HG02943 (cell line): ENCODE data around the gene PDE4D.

Experiments
- ATAC-seq: cut with Tn5 transposase; IDR thresholded peaks from one replicate; pipeline ENCODE4 v1.9.1; 2021; ENCODE audit warnings: mild to moderate bottlenecking, low read depth, moderate library complexity; ENCODE audit not compliant: unreplicated experiment

Gene PDE4D

DNA sequence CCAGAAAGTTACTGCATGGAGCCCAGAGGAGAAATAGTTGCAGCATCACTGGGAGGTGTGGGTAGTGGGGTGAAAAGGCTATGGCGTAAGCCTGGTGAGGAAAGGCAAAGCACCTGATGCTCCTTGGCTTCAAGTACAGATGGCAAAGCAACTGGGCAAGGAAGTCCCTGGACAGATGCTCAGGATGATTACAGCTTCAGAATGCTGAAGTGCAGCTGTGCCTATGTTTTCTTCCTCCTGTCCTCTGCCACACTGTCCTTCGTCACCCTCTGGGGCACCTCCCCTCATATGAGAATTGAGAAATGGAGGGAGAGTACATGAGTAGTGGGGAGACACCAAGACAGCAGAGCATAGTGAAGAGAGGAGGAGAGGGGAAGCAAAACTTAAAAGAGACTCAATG, 328.0 kb downstream of the PDE4D start:
- no peak for ATAC-seq

DNA sequence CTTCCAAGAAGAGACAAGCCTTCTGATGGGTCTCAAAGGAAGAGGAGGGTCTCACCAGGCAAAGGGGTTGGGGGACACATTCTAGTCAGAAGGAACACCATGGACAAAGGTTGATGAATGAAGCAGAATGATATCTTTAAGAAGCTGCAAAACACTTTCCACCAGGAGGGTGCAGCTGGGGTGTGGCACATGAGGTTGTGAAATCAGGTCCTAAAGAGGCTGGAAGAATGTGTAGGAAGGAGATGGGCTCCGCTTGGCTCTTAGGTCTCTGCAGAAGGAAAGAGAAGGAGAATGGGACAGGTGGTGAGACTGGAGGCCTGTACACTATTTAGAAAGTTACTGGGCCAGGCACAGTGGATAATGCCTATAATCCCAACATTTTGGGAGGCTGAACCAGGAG, 328.6 kb downstream of the PDE4D start:
- no peak for ATAC-seq

DNA sequence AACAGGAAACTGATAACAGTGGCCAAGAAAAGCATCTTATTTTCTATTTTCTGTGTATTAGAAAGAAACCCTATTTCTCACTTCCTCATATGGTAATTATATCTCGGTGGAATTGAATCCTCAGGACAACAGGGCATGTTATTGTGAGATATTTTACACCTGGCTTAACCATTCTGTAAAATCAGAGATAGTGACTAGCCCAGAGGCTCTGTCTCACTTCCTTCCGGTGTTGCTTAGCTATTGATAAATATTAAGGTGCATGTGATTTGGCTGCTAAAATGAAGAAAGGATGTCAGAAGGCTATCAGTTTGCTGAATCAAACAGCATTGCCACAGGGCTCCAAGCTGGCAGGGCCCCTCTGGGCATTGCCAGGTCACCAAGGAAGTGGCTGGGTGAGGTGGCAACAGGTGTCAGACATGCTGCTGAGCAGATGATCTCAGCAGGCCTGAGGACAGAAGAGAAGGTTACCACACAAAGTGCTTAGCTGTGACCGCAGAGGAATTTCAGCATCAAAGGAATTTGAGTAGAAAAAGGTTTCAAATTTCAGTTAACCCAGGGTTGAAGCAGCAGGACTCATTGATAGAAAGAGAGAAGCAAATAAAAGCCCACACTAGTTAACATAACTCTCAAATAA, 330.7 kb downstream of the PDE4D start:
- peak; percentile 96 for ATAC-seq

DNA sequence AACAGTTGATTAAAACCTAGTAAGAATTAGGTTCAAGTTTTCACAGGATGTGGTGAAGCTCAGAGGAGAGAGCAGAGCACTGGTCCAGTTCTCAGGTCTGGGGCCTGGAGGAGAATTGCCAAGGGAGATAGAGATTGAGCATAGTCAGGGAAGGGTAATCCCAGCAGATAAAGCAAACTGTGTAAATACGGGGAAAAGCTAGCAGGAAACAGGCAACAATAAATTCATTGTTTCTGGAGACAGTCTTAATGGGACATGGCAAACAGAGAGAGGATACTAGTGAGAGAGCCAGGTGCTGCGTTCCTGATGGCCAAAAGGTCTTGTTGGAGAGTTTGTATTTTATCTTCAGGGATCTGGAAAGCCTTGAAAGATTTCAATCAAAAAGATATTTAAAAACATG, 333.0 kb downstream of the PDE4D start:
- ATAC-seq, result no peak

DNA sequence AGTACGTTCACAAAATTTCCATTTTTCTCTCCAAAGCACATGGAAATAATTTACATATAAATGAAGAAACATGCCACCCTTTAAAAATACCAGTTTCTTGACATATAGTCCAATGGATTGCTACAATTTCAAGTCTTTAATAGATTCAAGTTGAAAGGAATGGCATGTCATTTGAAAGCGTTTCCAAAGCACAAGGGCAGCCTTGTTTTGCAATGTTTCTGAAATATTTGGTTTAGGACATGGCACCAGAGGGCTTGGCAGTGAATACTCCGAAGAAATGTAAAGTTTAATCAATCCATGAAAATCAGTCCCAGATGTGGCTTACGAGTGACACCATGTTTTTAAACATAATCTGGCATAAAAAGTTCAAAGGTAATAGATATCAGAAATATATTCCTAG, 333.7 kb downstream of the PDE4D start:
- ATAC-seq, result no peak

DNA sequence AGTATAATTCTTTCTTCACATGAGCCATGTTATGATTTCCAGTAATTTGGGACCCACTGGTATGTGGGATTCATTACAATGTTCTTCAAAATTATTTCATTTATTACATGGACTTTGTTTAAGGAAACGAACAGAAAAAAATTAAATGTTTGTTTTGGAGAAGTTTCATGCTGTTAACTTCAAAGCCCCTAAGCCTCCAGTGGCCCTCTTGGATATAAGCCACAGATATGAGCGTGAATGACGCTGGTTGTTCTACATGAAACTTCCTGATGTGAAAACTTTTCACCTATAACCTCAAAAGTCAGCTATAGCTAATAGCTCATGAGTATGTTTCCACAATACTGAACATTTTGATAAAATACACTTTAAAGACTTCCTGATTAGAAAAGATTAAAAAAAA, 334.2 kb downstream of the PDE4D start:
- no peak for ATAC-seq

DNA sequence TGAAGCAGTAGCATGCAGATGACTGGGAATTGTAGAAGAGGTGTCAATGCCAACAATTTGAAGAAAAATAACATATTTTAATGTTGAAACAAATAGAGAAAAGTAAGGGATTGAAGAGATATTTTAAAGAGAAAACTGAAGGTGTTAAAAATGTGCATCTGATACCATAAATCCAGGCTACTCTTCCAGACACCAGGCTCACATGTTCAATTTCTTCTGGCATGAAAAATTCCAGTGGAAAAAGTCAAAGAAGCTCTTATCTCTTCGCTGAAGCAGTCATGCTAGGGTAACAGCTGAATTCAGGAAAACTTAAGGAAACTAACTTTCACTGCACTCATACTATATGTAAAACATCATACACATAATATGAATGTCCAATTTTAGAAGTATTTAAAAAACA, 335.0 kb downstream of the PDE4D start:
- ATAC-seq, result no peak

DNA sequence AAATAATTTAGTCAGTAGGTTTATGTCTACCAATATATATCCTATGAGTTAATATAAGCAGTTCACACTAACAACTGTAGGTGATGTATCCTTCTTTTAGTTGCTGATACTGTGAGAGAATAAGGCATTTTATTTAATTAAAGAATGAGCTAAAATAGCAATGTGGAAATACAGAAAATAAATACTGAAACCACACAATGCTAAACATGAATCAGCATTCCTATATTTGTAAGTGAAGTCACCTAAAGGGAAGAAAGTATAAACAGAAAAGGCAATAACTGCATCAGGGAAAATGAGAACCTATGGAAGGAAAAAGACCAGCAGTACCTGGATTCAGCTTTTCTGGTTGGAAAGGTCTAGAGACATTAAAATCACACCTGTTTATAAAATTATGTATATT, 336.0 kb downstream of the PDE4D start:
- no peak for ATAC-seq

DNA sequence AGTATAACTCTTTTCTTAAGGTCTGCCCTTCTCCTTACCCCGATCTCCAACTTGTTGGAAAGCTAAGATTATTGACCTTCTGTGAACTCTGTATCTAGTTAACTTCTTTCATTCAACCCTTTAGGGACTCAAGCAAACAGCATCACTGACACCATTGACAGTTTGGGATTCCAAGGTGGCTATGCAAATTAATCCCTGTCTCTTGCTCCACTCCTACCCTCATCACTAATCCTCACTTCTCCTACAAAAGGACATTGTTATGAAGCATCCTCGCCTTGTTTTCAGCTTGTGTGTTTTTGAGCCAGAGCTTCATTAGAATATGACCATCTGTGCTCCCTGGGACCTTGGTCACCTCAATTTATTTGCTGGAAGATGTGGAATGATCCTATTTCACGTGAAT, 337.9 kb downstream of the PDE4D start:
- ATAC-seq, result no peak

DNA sequence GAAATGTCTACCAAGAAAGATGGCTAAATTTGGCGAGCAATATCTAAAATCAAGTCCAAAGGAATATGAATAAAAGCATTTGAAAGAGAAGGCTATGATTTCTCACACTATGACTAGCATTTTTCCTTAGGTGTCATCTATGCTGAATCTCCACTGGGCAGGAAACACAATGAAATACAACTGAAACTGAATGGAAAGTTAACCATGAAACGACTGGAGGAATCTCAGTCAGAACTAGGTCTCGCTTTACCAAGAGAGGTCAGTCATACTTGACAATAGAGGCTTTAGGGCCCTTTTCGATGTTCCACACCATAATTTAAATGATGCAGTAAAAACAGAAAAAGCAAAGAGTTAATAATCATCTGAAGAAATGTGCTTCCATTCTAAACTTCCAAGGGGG, 339.0 kb downstream of the PDE4D start:
- no peak for ATAC-seq

DNA sequence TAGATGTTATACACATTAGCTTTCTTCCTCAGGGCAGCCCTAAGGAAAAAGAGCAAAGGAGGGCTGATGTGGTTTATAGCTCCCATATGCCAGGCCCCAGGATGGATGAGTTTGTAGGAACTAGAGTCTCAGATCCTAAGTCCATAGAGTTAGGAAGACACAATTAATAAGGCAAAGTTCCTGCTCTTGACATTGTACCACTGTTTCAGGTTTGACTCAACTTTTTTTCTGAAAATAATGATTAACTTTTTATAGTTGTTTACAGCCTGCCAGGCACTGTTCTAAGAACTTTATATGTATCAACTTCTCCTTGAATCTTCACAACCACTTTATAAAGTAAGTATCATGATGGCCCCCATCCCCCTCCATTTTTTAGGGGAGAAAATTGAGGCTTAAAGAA, 339.5 kb downstream of the PDE4D start:
- no peak for ATAC-seq

DNA sequence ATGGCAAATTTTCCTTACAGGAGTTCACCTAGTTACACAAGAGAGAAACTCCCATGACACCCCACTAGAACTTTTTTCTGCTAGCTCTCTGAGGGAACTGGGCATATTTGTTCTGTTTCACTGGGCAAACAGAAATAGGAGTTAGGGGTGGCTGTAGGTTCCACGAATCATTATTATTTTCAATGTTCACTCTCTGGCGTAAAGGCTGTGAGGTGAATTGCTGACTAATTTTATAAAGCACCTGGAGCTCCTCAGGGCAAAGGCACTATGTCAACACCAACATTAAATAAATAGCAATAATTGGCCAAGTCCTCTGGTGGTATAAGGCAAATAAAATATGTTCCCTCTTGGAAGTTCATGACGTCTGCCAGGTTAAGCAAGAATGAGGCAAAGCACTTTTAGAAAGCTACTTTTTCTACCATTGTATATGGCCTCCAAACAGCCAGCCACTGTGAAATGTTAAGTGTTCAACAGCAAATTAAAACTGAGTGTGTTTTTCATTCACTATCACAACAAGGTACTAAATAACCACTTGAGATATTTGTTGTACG, 344.6 kb downstream of the PDE4D start:
- ATAC-seq, result no peak

DNA sequence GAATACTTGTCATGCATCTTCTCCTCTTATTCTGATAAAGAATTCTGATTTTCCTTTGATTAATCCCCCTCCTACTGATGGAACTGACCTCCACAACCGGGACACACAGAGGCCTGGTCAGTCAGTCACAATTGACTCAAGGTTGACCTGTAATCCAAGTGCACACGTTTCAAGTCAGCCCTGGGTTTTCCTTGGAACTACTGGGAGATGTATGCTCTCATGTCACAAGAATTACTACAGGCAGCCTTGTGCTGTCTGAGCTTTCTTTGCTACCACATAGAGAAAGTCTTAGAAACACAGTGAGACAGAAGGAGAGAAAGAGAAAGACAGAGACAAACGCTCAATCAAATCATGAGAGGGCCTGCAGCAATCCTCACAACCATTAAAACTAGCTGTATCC, 345.8 kb downstream of the PDE4D start:
- no peak for ATAC-seq

DNA sequence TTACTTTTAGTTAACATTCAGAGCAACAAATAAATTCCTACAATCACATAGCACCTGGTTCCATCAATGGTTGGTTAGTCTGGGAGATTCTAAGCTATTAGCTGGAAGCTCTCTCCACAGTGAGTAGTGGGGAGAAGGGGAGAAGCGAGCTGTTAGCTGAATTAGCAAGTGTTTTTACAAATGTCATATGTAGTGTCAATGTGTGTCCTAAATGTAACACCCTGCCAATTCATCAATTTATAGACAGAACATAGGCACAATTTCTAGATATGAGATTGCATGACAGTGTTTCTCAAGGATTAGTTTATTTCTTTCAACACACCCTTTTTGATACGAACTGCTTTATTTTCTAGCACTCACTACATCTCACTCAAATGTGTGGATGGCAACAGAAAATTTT, 349.0 kb downstream of the PDE4D start:
- no peak for ATAC-seq

DNA sequence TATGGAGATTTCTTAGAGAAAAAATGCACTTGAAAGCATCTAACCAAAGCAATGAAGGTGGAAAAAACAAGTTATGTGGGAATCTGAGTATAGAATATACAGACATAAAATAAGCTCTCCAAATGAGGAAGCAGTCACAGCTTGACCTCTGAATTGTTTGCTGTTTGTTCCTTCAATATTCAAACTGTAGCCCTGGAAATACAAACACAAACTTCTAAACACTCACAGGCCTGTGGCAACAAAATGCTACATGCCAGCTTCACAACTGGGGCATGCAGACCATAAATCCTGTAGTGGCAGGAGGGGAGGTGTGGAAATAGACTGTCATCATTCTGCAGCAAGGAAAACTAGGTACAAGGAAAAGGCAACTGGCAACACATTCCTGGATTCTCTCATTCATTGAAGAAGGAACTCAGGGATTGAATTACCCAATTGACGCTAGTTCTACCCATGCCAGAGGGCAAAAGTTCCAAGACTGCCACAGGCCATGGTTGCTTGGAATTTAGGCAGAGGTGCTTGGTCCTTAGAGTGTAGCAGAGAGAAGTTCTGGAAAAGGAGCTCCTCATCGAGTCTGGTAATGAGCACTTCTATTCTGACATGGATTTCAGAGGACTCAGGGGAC, 349.6 kb downstream of the PDE4D start:
- no peak for ATAC-seq

DNA sequence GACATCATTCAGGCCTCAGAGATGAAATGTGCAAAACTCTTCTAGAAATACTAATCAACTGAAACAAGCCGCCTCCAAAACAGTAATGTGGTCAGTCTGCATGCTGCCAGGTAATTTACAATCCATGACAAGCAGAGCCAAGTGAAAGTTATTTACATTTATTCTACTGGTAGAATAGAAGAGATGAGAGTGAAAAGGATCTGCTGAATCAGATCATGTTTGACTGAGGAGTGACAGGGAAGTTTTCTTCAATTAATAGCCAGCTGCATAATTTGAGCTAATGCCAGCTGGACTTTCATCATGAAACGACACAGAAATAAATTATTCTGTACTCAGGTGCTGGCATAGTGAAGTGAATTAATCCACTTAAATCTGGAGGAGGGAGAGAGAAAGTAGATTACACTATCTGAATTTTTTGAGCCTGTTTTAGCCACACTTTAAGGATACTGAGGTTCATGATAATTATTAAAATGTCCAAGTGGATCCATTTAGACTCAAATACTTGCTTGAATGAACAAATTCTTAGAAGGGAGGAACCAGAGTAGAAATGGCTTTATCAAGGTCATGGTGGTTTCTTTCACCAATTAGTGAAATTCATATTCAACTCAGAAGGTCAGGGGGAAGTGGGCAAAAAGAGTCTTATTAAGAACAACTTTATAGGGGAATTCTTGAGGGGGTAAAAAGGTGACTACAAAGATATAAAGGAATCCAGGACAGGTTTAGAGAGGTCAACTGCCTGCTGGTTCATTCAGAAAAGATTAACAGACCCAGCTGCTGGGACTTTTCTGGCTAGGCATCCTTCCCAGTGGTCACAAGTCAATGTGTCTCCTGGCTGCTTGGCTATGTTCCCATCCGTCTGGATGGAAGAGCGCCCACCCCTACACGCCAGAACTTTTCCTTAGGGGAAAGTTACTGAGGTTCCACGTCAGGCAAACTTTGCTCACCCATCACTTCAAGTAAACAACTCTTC, 350.4 kb downstream of the PDE4D start:
- no peak for ATAC-seq

DNA sequence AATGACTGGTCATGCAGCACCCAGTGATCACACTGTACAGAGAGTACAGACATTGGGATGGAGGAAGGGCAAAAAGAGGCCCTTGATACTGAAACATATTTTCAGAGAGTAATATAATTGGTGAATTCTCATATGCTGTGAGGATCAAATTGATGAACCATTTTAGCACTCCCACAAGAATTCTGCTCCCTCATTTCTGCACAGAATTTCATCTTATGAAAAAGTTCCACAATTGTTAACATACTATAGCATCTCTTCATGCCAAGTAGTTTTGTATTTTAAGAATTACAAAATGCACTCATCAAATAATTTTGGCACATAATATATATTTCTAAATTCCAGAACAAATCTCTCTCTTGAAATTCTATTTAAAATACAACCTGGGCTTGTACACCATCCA, 351.2 kb downstream of the PDE4D start:
- no peak for ATAC-seq

DNA sequence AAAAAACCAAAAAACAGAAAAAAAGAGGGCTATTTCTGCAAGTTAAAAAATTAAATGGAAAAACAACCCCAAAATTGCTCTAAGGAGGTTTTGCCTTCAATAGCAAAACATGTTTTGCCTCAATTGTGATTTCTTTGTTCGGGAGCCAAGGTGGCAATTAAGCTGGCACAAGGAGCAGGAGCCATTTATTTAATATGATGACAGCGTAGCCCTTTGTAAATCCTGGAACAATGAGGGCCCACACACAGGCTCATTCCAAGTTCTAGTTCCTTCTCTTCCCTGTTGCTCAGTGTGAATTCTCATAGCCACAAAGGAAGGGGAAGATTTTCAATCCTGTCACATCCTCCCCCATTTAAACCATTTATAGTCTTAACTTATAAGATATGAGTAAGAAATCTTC, 353.2 kb downstream of the PDE4D start:
- no peak for ATAC-seq

DNA sequence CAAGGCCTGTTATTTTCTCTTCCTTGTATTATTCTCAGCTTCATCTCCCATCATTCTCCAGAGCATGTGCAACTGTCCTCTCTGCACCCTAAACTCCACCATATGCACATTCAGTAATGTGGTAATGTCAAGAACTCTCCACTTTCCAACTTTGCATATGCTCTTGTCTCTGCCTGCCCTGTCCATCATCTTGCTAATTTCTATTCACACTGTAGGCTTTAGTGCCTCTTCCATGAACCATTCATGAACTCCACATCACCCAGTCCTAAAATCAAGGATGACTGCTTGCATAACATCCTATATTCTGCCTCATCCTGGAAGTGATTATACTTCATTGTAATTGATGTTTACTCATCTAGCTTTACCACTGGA, 354.8 kb downstream of the PDE4D start:
- ATAC-seq, result no peak

DNA sequence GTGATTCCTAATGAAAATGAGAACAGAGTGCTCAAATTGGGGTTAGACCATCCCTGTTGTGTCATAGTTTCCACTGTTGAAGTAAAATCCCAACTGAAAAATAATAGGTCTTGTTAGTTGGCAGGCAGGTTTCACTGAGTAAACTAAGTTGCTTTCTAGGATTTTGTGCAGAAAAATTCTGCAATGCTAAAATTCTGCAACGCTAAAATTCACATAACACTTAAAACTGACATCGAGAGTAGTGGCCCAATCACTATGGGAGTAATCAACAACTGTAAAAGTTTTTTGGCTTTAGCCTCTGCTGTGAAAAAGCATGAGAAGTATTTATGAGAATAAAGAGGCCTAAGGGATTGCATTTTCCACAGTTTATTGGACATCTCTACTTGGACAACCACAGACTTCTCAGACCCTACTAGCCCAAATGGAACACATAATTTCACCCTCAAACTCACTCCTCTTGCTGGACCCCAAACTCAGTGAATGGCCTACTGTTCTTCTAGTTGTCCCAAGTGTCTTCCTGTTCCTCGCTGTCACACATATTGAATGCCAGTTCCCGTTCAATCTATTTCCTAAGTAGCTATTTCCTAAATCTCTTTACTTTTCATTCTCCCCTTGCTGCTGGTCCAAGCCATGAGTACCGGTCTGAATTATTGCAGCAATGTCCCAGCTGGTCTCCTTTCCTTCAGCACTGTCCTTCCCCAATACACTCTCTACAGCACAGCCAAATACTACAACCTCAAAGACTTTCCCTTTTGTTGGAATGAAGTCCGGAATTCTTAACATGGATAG, 355.4 kb downstream of the PDE4D start:
- ATAC-seq, result no peak

DNA sequence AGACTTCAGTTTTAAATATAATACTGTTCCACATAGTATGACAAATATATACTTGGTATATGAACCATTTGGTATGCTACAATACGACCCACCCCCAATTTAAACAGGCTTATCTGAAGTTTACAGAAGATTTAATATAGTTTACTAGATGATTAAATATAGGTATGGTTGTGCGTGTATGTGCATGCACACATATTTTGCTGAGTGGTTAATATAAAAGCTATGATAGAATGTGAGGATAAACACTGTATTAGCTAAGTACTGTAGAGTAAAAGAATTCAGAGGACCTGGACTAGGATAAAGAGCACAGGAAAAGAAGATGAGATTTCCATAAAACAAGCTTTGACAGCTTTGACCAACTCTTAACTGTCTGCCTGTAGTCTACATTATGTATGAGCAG, 356.7 kb downstream of the PDE4D start:
- ATAC-seq, result no peak
